ENCODE measurements around the gene PEPD.

The PEPD gene

GRCh38 chr19:33400856-33401682 is 120.5 kb downstream of the PEPD start:
- TF ChIP-seq CTCF (IDR thresholded peaks at IDR 0.05; ENCODE audit: borderline replicate concordance, insufficient read depth, low read depth, low read length), result no peak
- H3K4me3 ChIP-seq (ENCODE audit: low read depth, low read length), result no peak overlapping the region

GRCh38 chr19:33399745-33400681 is 121.6 kb downstream of the PEPD start:
- no peak for TF ChIP-seq CTCF (IDR thresholded peaks at IDR 0.05; ENCODE audit: borderline replicate concordance, insufficient read depth, low read depth, low read length)
- H3K4me3 ChIP-seq (ENCODE audit: low read depth, low read length), result no peak overlapping the region

GRCh38 chr19:33399081-33399744 is 122.4 kb downstream of the PEPD start:
- TF ChIP-seq CTCF (IDR thresholded peaks at IDR 0.05; ENCODE audit: borderline replicate concordance, insufficient read depth, low read depth, low read length), result no peak
- H3K4me3 ChIP-seq (ENCODE audit: low read depth, low read length), result no peak overlapping the region

- no peak for TF ChIP-seq CTCF (IDR thresholded peaks at IDR 0.05; ENCODE audit: borderline replicate concordance, insufficient read depth, low read depth, low read length)
- H3K4me3 ChIP-seq (ENCODE audit: low read depth, low read length), result no peak overlapping the region
Observed at GRCh38 chr19:33398361-33399060, 123.1 kb downstream of the PEPD start.

- H3K4me3 ChIP-seq (ENCODE audit: low read depth, low read length), result no peak overlapping the region
- no peak for TF ChIP-seq CTCF (IDR thresholded peaks at IDR 0.05; ENCODE audit: borderline replicate concordance, insufficient read depth, low read depth, low read length)
Observed at GRCh38 chr19:33397536-33398360, 123.8 kb downstream of the PEPD start.

All from GM12875 (cell line).